Left kidney (tissue), 1 donor: ENCODE results near the gene OR10J1. TPM values are rescaled to one million over a fixed set of nuclear protein-coding genes. Genes with fewer than 3 reads are reported as not detected.

ENCODE experiments used
- polyA plus RNA-seq: library from polyadenylated mRNA; unstranded; fragments of 120-200 nt; gene quantifications from one replicate; pipeline ENCODE4 v1.2.1, GENCODE V29; 2013; ENCODE audit not compliant: insufficient read length

The OR10J1 gene
- polyA plus RNA-seq, 1 donor: 0.03 TPM

Other genes starting within 250 kb of the OR10J1 start
- 0.33 TPM for gene ACKR1, start 234.8 kb upstream of the OR10J1 start, polyA plus RNA-seq
- 0.37 TPM for gene FCER1A, start 137.4 kb upstream of the OR10J1 start, polyA plus RNA-seq
- not detected for gene OR10J4, start 7.5 kb upstream of the OR10J1 start, polyA plus RNA-seq
- gene OR10J5, start 96.3 kb downstream of the OR10J1 start, polyA plus RNA-seq: not detected
- not detected for gene APCS, start 148.1 kb downstream of the OR10J1 start, polyA plus RNA-seq